Brain microvascular endothelial cell (primary cell): ENCODE results near the gene RTN4.

Source experiments
- DNase-seq: peaks from one replicate; pipeline ENCODE4 v3.0.0-alpha.2; 2020
- H3K27ac ChIP-seq: fragments of 250-450 bp; sonication (Bioruptor Pico); 2 replicates; pipeline ENCODE4 v1.5.1; 2020; ENCODE audit warnings: mild to moderate bottlenecking, moderate library complexity
- H3K27me3 ChIP-seq: fragments of 250-450 bp; sonication (Bioruptor Pico); replicated peaks from 2 replicates; pipeline ENCODE4 v1.5.1; 2020; ENCODE audit warnings: mild to moderate bottlenecking
- H3K36me3 ChIP-seq: fragments of 250-450 bp; sonication (Bioruptor Pico); replicated peaks from 2 replicates; pipeline ENCODE4 v1.5.1; 2020; ENCODE audit warnings: mild to moderate bottlenecking
- H3K4me3 ChIP-seq: 2 replicates; pipeline ENCODE4 v1.5.1; 2011; ENCODE audit warnings: low read depth, mild to moderate bottlenecking, control low read depth, low read length, moderate library complexity
- CTCF ChIP-seq: IDR thresholded peaks from 2 replicates; pipeline ENCODE4 v1.5.1; 2011; ENCODE audit warnings: low read depth, mild to moderate bottlenecking, moderate library complexity, low read length, control low read depth, inconsistent platforms; ENCODE audit errors: missing control alignments
- in situ Hi-C: cut with HindIII; loops from 2 replicates; pipeline ENCODE4 v1.10.0; 2017; ENCODE audit warnings: low sequenced_read_pairs, low pct_ligation_motif_present

RTN4 gene

GRCh38 chr2:55027226-55027625 lies 23.0 kb downstream of the RTN4 start:
- in situ Hi-C loops = loop anchor here (25.0 kb wide), 1 partner anchor 135 kb away; no protein-coding TSS in a partner anchor
- Histone ChIP-seq H3K27ac (no peak overlapping the region), H3K36me3 (peaks cover 2% of the 10 kb centered on the region), H3K4me3 (no peak overlapping the region), H3K27me3 (no peaks in the 10 kb centered on the region)
- DNase-seq = no peak
- TF ChIP-seq CTCF = no peak

GRCh38 chr2:55026202-55026601 lies 24.0 kb downstream of the RTN4 start:
- no peak overlapping the region for H3K27ac ChIP-seq
- in situ Hi-C loops = loop anchor here (25.0 kb wide), 1 partner anchor 136 kb away; no protein-coding TSS in a partner anchor

GRCh38 chr2:55025627-55026026 lies 24.6 kb downstream of the RTN4 start:
- no peak overlapping the region for H3K27ac ChIP-seq

More at GRCh38 chr2:55026202-55026601, 24.0 kb downstream of the RTN4 start:
- no peaks in the 10 kb centered on the region for H3K27me3 ChIP-seq
- DNase-seq = no peak
- peaks cover 2% of the 10 kb centered on the region for H3K36me3 ChIP-seq
- TF ChIP-seq CTCF = no peak
- no peak overlapping the region for H3K4me3 ChIP-seq

GRCh38 chr2:55025082-55025481 lies 25.2 kb downstream of the RTN4 start:
- H3K4me3 ChIP-seq = no peak overlapping the region
- H3K27ac ChIP-seq = no peak overlapping the region
- no peaks in the 10 kb centered on the region for H3K27me3 ChIP-seq
- no peak for TF ChIP-seq CTCF
- no peak for DNase-seq
- in situ Hi-C loops = loop anchor here (25.0 kb wide), 1 partner anchor 137 kb away; no protein-coding TSS in a partner anchor
- peaks cover 5% of the 10 kb centered on the region for H3K36me3 ChIP-seq

More at GRCh38 chr2:55025627-55026026, 24.6 kb downstream of the RTN4 start:
- no peak overlapping the region for H3K4me3 ChIP-seq
- no peaks in the 10 kb centered on the region for H3K27me3 ChIP-seq
- H3K36me3 ChIP-seq = peaks cover 3% of the 10 kb centered on the region
- no peak for TF ChIP-seq CTCF
- no peak for DNase-seq
- in situ Hi-C loops = loop anchor here (25.0 kb wide), 1 partner anchor 137 kb away; no protein-coding TSS in a partner anchor

- in situ Hi-C loops = no loop called here
- Histone ChIP-seq H3K36me3 (peaks cover 14% of the 10 kb centered on the region), H3K4me3 (no peak overlapping the region), H3K27me3 (no peaks in the 10 kb centered on the region), H3K27ac (no peak overlapping the region)
- no peak for TF ChIP-seq CTCF
- DNase-seq = no peak
Observed at GRCh38 chr2:55022476-55022875, 27.8 kb downstream of the RTN4 start.

- no peak for TF ChIP-seq CTCF
- in situ Hi-C loops = no loop called here
- Histone ChIP-seq H3K4me3 (no peak overlapping the region), H3K36me3 (peaks cover 14% of the 10 kb centered on the region), H3K27me3 (no peaks in the 10 kb centered on the region), H3K27ac (no peak overlapping the region)
- DNase-seq = no peak
Observed at GRCh38 chr2:55019526-55020258, 30.6 kb downstream of the RTN4 start.
